IMR-90 (cell line): ENCODE data around the gene AIP. TPM values are rescaled to one million over a fixed set of nuclear protein-coding genes. Genes with fewer than 3 reads are reported as not detected.

ENCODE experiments used
- ATAC-seq: fragments of 200-7000 bp; cut with Tn5 transposase; 2 replicates; pipeline ENCODE4 v1.9.1; 2020; ENCODE audit warnings: low read depth, mild to moderate bottlenecking, moderate library complexity
- BruUV-seq: library from RNA; stranded (reverse); fragments of 400-500 nt; replicated peaks from 2 replicates; lab custom pipeline; 2021; lab: Mats Ljungman, UMichigan
- CTCF ChIA-PET: fragments of 300-600 bp; formaldehyde crosslinking; extraction: SDS; loops from one replicate; lab custom pipeline; 2021; ENCODE audit warnings: antibody characterized with exemption; lab: Yijun Ruan, JAX
- POLR2A ChIA-PET: fragments of 300-600 bp; sonication (Branson Sonifier 250); formaldehyde crosslinking; loops from one replicate; lab custom pipeline; 2022; ENCODE audit warnings: antibody characterized with exemption; ENCODE audit not compliant: unreplicated experiment; lab: Charles Lee
- DNase-seq: peaks from one replicate; pipeline ENCODE4 v3.0.0; 2013
- H2AFZ ChIP-seq: replicated peaks from 2 replicates; pipeline ENCODE3; 2013; ENCODE audit warnings: low read length, mild to moderate bottlenecking; ENCODE audit not compliant: poor library complexity
- H2AK5ac ChIP-seq: 2 replicates; pipeline ENCODE4 v1.6.1; 2013; ENCODE audit warnings: low read depth, low read length, inconsistent platforms
- H2AK9ac ChIP-seq: replicated peaks from 2 replicates; pipeline ENCODE3; 2013; ENCODE audit warnings: mild to moderate bottlenecking, low read depth, low read length, moderate library complexity; ENCODE audit not compliant: poor library complexity
- H2BK120ac ChIP-seq: 2 replicates; pipeline ENCODE4 v1.6.1; 2013; ENCODE audit warnings: low read depth, low read length, inconsistent platforms
- H2BK15ac ChIP-seq: 3 replicates; pipeline ENCODE4 v1.6.1; 2013; ENCODE audit warnings: low read depth, low read length, inconsistent platforms
- H2BK20ac ChIP-seq: 2 replicates; pipeline ENCODE4 v1.6.1; 2013; ENCODE audit warnings: low read depth, mild to moderate bottlenecking, inconsistent platforms, low read length, moderate library complexity
- H2BK5ac ChIP-seq: 2 replicates; pipeline ENCODE4 v1.6.1; 2013; ENCODE audit warnings: mild to moderate bottlenecking, low read depth, low read length, inconsistent platforms; ENCODE audit not compliant: poor library complexity, severe bottlenecking
- H3K14ac ChIP-seq: replicated peaks from 2 replicates; pipeline ENCODE4 v1.6.1; 2013; ENCODE audit warnings: low read depth, low read length, inconsistent platforms
- H3K18ac ChIP-seq: 2 replicates; pipeline ENCODE4 v1.6.1; 2013; ENCODE audit warnings: low read depth, low read length, control low read depth
- H3K23ac ChIP-seq: 2 replicates; pipeline ENCODE4 v1.6.1; 2013; ENCODE audit warnings: low read depth, low read length, inconsistent platforms
- H3K27ac ChIP-seq: 2 replicates; pipeline ENCODE4 v1.5.1; 2013; ENCODE audit warnings: mild to moderate bottlenecking, control low read depth, low read length; ENCODE audit not compliant: insufficient read depth
- H3K27me3 ChIP-seq: 2 replicates; pipeline ENCODE4 v1.6.1; 2013; ENCODE audit warnings: low read length; ENCODE audit not compliant: control insufficient read depth, insufficient read depth
- H3K36me3 ChIP-seq: 2 replicates; pipeline ENCODE4 v1.6.1; 2013; ENCODE audit warnings: low read length, mixed read lengths; ENCODE audit not compliant: control insufficient read depth, insufficient read depth
- H3K4ac ChIP-seq: 2 replicates; pipeline ENCODE4 v1.6.1; 2013; ENCODE audit warnings: low read depth, low read length, inconsistent platforms
- H3K4me1 ChIP-seq: 2 replicates; pipeline ENCODE4 v1.6.1; 2013; ENCODE audit warnings: low read length, mixed read lengths; ENCODE audit not compliant: control insufficient read depth, insufficient read depth
- H3K4me2 ChIP-seq: 2 replicates; pipeline ENCODE4 v1.6.1; 2013; ENCODE audit warnings: low read depth, mild to moderate bottlenecking, control low read depth, low read length, moderate library complexity
- H3K4me3 ChIP-seq: 2 replicates; pipeline ENCODE4 v1.5.1; 2013; ENCODE audit warnings: low read depth, mild to moderate bottlenecking, control low read depth, low read length, moderate library complexity; ENCODE audit not compliant: insufficient read depth
- H3K56ac ChIP-seq: 2 replicates; pipeline ENCODE4 v1.6.1; 2013; ENCODE audit warnings: low read length, inconsistent platforms; ENCODE audit not compliant: insufficient read depth; ENCODE audit errors: extremely low read depth
- H3K79me1 ChIP-seq, 2 experiments: 2 replicates each; pipeline ENCODE4 v1.6.1; 2013; ENCODE audit warnings: low read length in 2 of 2, inconsistent platforms in 1 of 2, low read depth in 1 of 2
- H3K9ac ChIP-seq: 2 replicates; pipeline ENCODE4 v1.6.1; 2013; ENCODE audit warnings: low read depth, low read length, control low read depth
- H3K9me1 ChIP-seq: 2 replicates; pipeline ENCODE4 v1.6.1; 2013; ENCODE audit warnings: low read length, inconsistent platforms; ENCODE audit not compliant: insufficient read depth
- H3K9me3 ChIP-seq: 2 replicates; pipeline ENCODE4 v1.6.1; 2013; ENCODE audit warnings: low read length; ENCODE audit not compliant: control insufficient read depth, insufficient read depth
- H4K20me1 ChIP-seq: 2 replicates; pipeline ENCODE4 v1.6.1; 2013; ENCODE audit warnings: low read length, inconsistent platforms; ENCODE audit not compliant: insufficient read depth
- H4K5ac ChIP-seq: 2 replicates; pipeline ENCODE4 v1.6.1; 2013; ENCODE audit warnings: mild to moderate bottlenecking, low read depth, low read length, control low read depth
- H4K8ac ChIP-seq, 2 experiments: 2 replicates each; pipeline ENCODE4 v1.6.1; 2013; ENCODE audit warnings: low read depth in 2 of 2, low read length in 2 of 2, control low read depth in 1 of 2, inconsistent platforms in 1 of 2
- H4K91ac ChIP-seq: 2 replicates; pipeline ENCODE4 v1.6.1; 2013; ENCODE audit warnings: low read depth, low read length, inconsistent platforms; ENCODE audit not compliant: insufficient read depth
- BHLHE40 ChIP-seq: fragments of 150-350 bp; IDR thresholded peaks from 2 replicates; pipeline ENCODE4 v1.6.1; 2016; ENCODE audit warnings: mild to moderate bottlenecking, low read depth, low read length
- CEBPB ChIP-seq: IDR thresholded peaks from 2 replicates; pipeline ENCODE4 v1.6.1; 2012; ENCODE audit warnings: low read depth, low read length, improper control_type of control experiment
- CHD1 ChIP-seq: IDR thresholded peaks from 2 replicates; pipeline ENCODE4 v1.6.1; 2012; ENCODE audit warnings: low read depth, low read length, improper control_type of control experiment
- ELK1 ChIP-seq: fragments of 150-350 bp; IDR thresholded peaks from 2 replicates; pipeline ENCODE4 v1.6.1; 2016; ENCODE audit warnings: low read depth, mild to moderate bottlenecking, low read length, moderate library complexity, borderline replicate concordance
- FOS ChIP-seq: fragments of 150-350 bp; IDR thresholded peaks from 2 replicates; pipeline ENCODE4 v1.6.1; 2016; ENCODE audit warnings: low read depth, low read length
- MAFK ChIP-seq: IDR thresholded peaks from 2 replicates; pipeline ENCODE4 v1.6.1; 2012; ENCODE audit warnings: low read depth, low read length, improper control_type of control experiment
- MAZ ChIP-seq: IDR thresholded peaks from 2 replicates; pipeline ENCODE4 v1.6.1; 2012; ENCODE audit warnings: low read depth, mild to moderate bottlenecking, low read length, improper control_type of control experiment, moderate library complexity, borderline replicate concordance
- MXI1 ChIP-seq: IDR thresholded peaks from 2 replicates; pipeline ENCODE4 v1.6.1; 2012; ENCODE audit warnings: low read depth, mild to moderate bottlenecking, low read length, moderate library complexity, borderline replicate concordance
- NFE2L2 ChIP-seq: fragments of 150-350 bp; IDR thresholded peaks from 2 replicates; pipeline ENCODE4 v1.6.1; 2016; ENCODE audit warnings: low read depth, mild to moderate bottlenecking, low read length
- POLR2A ChIP-seq: IDR thresholded peaks from 2 replicates; pipeline ENCODE4 v1.6.1; 2012; ENCODE audit warnings: mild to moderate bottlenecking, low read depth, low read length
- RAD21 ChIP-seq: IDR thresholded peaks from 2 replicates; pipeline ENCODE4 v1.6.1; 2012; ENCODE audit warnings: low read length, improper control_type of control experiment
- RCOR1 ChIP-seq: IDR thresholded peaks from 2 replicates; pipeline ENCODE4 v1.6.1; 2012; ENCODE audit warnings: mild to moderate bottlenecking, low read length, improper control_type of control experiment; ENCODE audit not compliant: insufficient replicate concordance
- RFX5 ChIP-seq: IDR thresholded peaks from 2 replicates; pipeline ENCODE4 v1.8.0; 2012; ENCODE audit warnings: low read depth, mild to moderate bottlenecking, low read length, moderate library complexity
- SMC3 ChIP-seq: fragments of 150-350 bp; IDR thresholded peaks from 2 replicates; pipeline ENCODE4 v1.6.1; 2016; ENCODE audit warnings: low read depth, mild to moderate bottlenecking, antibody characterized with exemption, low read length, moderate library complexity
- USF2 ChIP-seq: fragments of 150-350 bp; IDR thresholded peaks from 2 replicates; pipeline ENCODE4 v1.6.1; 2017; ENCODE audit warnings: mild to moderate bottlenecking, antibody characterized with exemption, low read length, low read depth
- WGBS, 2 experiments: methylation state at CpG; one replicate each; pipeline versions ENCODE4 v1.1.5 to v1.1.7; 2013; ENCODE audit warnings: missing lambda C conversion rate in 2 of 2; ENCODE audit not compliant: insufficient read length in 1 of 2; ENCODE audit errors: extremely low coverage in 2 of 2; 5-methylcytosine and 5-hydroxymethylcytosine counted together
- dilution Hi-C: fragments of 300-500 bp; cut with HindIII; formaldehyde crosslinking; loops from one replicate; pipeline ENCODE4 v1.14.3; 2018; ENCODE audit warnings: low sequenced_read_pairs; ENCODE audit not compliant: unreplicated experiment
- in situ Hi-C: fragments of 300-500 bp; cut with MboI; formaldehyde crosslinking; loops from 3 replicates; pipeline ENCODE4 v1.14.3; 2019; ENCODE audit warnings: low sequenced_read_pairs, inconsistent platforms, mixed read lengths
- intact Hi-C: fragments of 100-400 bp; cut with micrococcal nuclease; formaldehyde crosslinking; loops from 2 replicates; pipeline ENCODE4 v1.10.0; 2022
- polyA plus RNA-seq, 3 experiments: library from polyadenylated mRNA; depleted of rRNA; stranded (reverse); fragments of >200 nt; gene quantifications; 2 replicates each; pipeline ENCODE4 v1.2.3, GENCODE V29; 2012; ENCODE audit warnings: low replicate concordance in 1 of 3
- total RNA-seq: library from RNA; depleted of rRNA; stranded (reverse); fragments of >200 nt; gene quantifications from 2 replicates; pipeline ENCODE4 v1.2.3, GENCODE V29; 2012
- TF ChIP-seq, protein P1 (sequence below): conservative IDR thresholded peaks from 2 replicates; pipeline ENCODE4 v1.5.1; 2012; ENCODE audit warnings: mild to moderate bottlenecking, low read depth, low read length, improper control_type of control experiment

The AIP gene
- total and polyA plus RNA-seq, 2 of the 4 experiments (the other 2 are of a cell fraction): 95.5 to 122 TPM

GRCh38 chr11:67522338-67522737 lies 39.5 kb downstream of the AIP start:
- no TSS peak for BruUV-seq
- ChIA-PET CTCF (no interaction called here), POLR2A (no interaction called here)
- Histone ChIP-seq H3K23ac (no peak overlapping the region), H3K79me1 (no peaks in the 10 kb centered on the region), H3K4me3 (no peak overlapping the region), H2BK5ac (no peak overlapping the region), H2AFZ (no peak overlapping the region), H2BK120ac (no peak overlapping the region), H3K36me3 (no peaks in the 10 kb centered on the region), H4K5ac (no peak overlapping the region), H4K20me1 (no peaks in the 10 kb centered on the region), H3K4me1 (no peaks in the 10 kb centered on the region), H3K9me3 (no peaks in the 10 kb centered on the region), H3K18ac (no peak overlapping the region), H3K9me1 (no peaks in the 10 kb centered on the region), H2AK9ac (peak overlapping the region; percentile 33), H3K27ac (no peak overlapping the region), H4K8ac (no peak overlapping the region), H3K14ac (no peak overlapping the region), H4K91ac (no peak overlapping the region), H2AK5ac (no peak overlapping the region), H3K56ac (no peak overlapping the region), H3K9ac (no peak overlapping the region), H2BK15ac (no peak overlapping the region), H3K4me2 (no peak overlapping the region), H2BK20ac (no peak overlapping the region), H3K4ac (no peak overlapping the region), H3K27me3 (peaks cover 26% of the 10 kb centered on the region)
- TF ChIP-seq MXI1 (no peak), CHD1 (no peak), MAZ (no peak), CEBPB (no peak), RFX5 (no peak), RCOR1 (no peak), POLR2A (no peak), RAD21 (no peak), SMC3 (no peak), FOS (no peak), ELK1 (no peak), USF2 (no peak), BHLHE40 (no peak), MAFK (no peak), NFE2L2 (no peak)
- TF ChIP-seq, protein P1, sequence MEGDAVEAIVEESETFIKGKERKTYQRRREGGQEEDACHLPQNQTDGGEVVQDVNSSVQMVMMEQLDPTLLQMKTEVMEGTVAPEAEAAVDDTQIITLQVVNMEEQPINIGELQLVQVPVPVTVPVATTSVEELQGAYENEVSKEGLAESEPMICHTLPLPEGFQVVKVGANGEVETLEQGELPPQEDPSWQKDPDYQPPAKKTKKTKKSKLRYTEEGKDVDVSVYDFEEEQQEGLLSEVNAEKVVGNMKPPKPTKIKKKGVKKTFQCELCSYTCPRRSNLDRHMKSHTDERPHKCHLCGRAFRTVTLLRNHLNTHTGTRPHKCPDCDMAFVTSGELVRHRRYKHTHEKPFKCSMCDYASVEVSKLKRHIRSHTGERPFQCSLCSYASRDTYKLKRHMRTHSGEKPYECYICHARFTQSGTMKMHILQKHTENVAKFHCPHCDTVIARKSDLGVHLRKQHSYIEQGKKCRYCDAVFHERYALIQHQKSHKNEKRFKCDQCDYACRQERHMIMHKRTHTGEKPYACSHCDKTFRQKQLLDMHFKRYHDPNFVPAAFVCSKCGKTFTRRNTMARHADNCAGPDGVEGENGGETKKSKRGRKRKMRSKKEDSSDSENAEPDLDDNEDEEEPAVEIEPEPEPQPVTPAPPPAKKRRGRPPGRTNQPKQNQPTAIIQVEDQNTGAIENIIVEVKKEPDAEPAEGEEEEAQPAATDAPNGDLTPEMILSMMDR: no peak
- intact Hi-C loops (no loop called here), dilution Hi-C loops (no loop called here), in situ Hi-C loops (no loop called here)
- 91% methylated on average over 10 of the region's 15 CpGs; no CpG with 5 or more reads in 1 of the 2 experiments for WGBS, 2 experiments
- ATAC-seq (no peak), DNase-seq (no peak)
